ENCODE data around the gene HCN2. TPM values are rescaled to one million over a fixed set of nuclear protein-coding genes. Genes with fewer than 3 reads are reported as not detected.
A peak's percentile ranks its signal among the peaks of the same experiment; 100 is the strongest.

The HCN2 gene
- total and polyA plus RNA-seq, 2 of the 13 experiments (the other 11 are each of a cell fraction or from before 2014, with no cell fraction given), result 0.01 TPM; not detected in 1

GRCh38 chr19:660793-661426, 71.2 kb downstream of the HCN2 start (continued):
- TF ChIP-seq ZFP36L1 (CRISPR knock-in tag; IDR thresholded peaks at IDR 0.05) (peak; percentile 67; the same call in 1 of the 2 replicates), SATB2 (CRISPR knock-in tag; IDR thresholded peaks at IDR 0.05) (no peak), ZBTB3 (CRISPR knock-in tag; IDR thresholded peaks at IDR 0.05; ENCODE audit: borderline replicate concordance, low read depth) (peak; percentile 40; the same call in 1 of the 2 replicates), RAD21 (CRISPR knock-in tag; IDR thresholded peaks at IDR 0.05) (peak; percentile 52), NBN (conservative IDR thresholded peaks at IDR 0.05) (no peak), ZNF709 (CRISPR knock-in tag; IDR thresholded peaks at IDR 0.05) (no peak), BORCS8-MEF2B (CRISPR knock-in tag; IDR thresholded peaks at IDR 0.05) (peak; percentile 67), MEF2D (CRISPR knock-in tag; IDR thresholded peaks at IDR 0.05) (peak; percentile 79; the same call in 1 of the 2 replicates), ZNF850 (CRISPR knock-in tag; conservative IDR thresholded peaks at IDR 0.05) (no peak), ZNF235 (CRISPR knock-in tag; IDR thresholded peaks at IDR 0.05; ENCODE audit: borderline replicate concordance) (peak; percentile 68; the same call in 1 of the 2 replicates), PAWR (CRISPR knock-in tag; IDR thresholded peaks at IDR 0.05; ENCODE audit: borderline replicate concordance) (no peak), WIZ (CRISPR knock-in tag; IDR thresholded peaks at IDR 0.05) (no peak), IRF1 (CRISPR knock-in tag; IDR thresholded peaks at IDR 0.05; ENCODE audit: low read depth) (no peak; the same call in 1 of the 2 replicates), BRF2 (CRISPR knock-in tag; IDR thresholded peaks at IDR 0.05) (peak; percentile 46; the same call in 1 of the 2 replicates), ZNF101 (CRISPR knock-in tag; IDR thresholded peaks at IDR 0.05; ENCODE audit: borderline replicate concordance, low read depth) (no peak), SOX5 (CRISPR knock-in tag; IDR thresholded peaks at IDR 0.05; ENCODE audit: borderline replicate concordance) (peak; percentile 78), SIX4 (CRISPR knock-in tag; IDR thresholded peaks at IDR 0.05) (no peak; the same call in 1 of the 2 replicates), ZNF782 (CRISPR knock-in tag; IDR thresholded peaks at IDR 0.05; ENCODE audit: borderline replicate concordance) (no peak), TSC22D2 (CRISPR knock-in tag; IDR thresholded peaks at IDR 0.05; ENCODE audit: borderline replicate concordance) (no peak), GATAD1 (CRISPR knock-in tag; IDR thresholded peaks at IDR 0.05) (peak; percentile 79)
- TF ChIP-seq, protein P1, sequence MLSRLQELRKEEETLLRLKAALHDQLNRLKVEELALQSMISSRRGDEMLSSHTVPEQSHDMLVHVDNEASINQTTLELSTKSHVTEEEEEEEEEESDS (CRISPR knock-in tag; IDR thresholded peaks at IDR 0.05; ENCODE audit: borderline replicate concordance), result no peak
- TF ChIP-seq, protein P2, sequence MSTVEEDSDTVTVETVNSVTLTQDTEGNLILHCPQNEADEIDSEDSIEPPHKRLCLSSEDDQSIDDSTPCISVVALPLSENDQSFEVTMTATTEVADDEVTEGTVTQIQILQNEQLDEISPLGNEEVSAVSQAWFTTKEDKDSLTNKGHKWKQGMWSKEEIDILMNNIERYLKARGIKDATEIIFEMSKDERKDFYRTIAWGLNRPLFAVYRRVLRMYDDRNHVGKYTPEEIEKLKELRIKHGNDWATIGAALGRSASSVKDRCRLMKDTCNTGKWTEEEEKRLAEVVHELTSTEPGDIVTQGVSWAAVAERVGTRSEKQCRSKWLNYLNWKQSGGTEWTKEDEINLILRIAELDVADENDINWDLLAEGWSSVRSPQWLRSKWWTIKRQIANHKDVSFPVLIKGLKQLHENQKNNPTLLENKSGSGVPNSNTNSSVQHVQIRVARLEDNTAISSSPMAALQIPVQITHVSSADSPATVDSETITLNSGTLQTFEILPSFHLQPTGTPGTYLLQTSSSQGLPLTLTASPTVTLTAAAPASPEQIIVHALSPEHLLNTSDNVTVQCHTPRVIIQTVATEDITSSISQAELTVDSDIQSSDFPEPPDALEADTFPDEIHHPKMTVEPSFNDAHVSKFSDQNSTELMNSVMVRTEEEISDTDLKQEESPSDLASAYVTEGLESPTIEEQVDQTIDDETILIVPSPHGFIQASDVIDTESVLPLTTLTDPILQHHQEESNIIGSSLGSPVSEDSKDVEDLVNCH (CRISPR knock-in tag; IDR thresholded peaks at IDR 0.05), result 0 out of 2 replicates have a peak, but pooled peaks have one; percentile 74
- TF ChIP-seq, protein P3, sequence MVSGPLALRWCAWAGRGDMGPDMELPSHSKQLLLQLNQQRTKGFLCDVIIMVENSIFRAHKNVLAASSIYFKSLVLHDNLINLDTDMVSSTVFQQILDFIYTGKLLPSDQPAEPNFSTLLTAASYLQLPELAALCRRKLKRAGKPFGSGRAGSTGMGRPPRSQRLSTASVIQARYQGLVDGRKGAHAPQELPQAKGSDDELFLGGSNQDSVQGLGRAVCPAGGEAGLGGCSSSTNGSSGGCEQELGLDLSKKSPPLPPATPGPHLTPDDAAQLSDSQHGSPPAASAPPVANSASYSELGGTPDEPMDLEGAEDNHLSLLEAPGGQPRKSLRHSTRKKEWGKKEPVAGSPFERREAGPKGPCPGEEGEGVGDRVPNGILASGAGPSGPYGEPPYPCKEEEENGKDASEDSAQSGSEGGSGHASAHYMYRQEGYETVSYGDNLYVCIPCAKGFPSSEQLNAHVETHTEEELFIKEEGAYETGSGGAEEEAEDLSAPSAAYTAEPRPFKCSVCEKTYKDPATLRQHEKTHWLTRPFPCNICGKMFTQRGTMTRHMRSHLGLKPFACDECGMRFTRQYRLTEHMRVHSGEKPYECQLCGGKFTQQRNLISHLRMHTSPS (CRISPR knock-in tag; IDR thresholded peaks at IDR 0.05; ENCODE audit: low read depth), result no peak

Data from HepG2 (cell line).